ENCODE measurements around the gene C2orf74. TPM values are rescaled to one million over a fixed set of nuclear protein-coding genes. Genes with fewer than 3 reads are reported as not detected.

C2orf74 gene
- total RNA-seq, 4 donors from 2014 or later = 27.1 to 40.3 (median 32.9) TPM

DNA sequence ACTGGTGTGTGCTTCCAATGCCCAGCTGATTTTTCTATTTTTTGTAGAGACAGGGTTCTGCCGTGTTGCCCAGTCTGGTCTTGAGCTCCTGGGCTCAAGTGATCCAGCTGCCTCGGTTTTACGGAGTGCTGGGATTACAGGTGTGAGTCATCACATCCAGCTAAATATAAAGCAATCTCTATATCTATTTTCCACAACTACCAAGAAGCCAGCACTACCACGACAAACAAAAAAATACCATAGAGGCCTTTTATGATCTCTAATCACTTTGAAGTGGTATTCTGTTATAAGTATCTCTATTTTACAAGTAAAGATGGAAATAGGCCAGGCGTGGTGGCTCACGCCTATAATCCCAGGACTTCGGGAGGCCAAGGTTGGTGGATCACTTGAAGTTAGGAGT is 34.7 kb downstream of the C2orf74 start:
- TF ChIP-seq, protein P1, sequence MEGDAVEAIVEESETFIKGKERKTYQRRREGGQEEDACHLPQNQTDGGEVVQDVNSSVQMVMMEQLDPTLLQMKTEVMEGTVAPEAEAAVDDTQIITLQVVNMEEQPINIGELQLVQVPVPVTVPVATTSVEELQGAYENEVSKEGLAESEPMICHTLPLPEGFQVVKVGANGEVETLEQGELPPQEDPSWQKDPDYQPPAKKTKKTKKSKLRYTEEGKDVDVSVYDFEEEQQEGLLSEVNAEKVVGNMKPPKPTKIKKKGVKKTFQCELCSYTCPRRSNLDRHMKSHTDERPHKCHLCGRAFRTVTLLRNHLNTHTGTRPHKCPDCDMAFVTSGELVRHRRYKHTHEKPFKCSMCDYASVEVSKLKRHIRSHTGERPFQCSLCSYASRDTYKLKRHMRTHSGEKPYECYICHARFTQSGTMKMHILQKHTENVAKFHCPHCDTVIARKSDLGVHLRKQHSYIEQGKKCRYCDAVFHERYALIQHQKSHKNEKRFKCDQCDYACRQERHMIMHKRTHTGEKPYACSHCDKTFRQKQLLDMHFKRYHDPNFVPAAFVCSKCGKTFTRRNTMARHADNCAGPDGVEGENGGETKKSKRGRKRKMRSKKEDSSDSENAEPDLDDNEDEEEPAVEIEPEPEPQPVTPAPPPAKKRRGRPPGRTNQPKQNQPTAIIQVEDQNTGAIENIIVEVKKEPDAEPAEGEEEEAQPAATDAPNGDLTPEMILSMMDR (IDR thresholded peaks at IDR 0.05; ENCODE audit: low read depth) = no peak

DNA sequence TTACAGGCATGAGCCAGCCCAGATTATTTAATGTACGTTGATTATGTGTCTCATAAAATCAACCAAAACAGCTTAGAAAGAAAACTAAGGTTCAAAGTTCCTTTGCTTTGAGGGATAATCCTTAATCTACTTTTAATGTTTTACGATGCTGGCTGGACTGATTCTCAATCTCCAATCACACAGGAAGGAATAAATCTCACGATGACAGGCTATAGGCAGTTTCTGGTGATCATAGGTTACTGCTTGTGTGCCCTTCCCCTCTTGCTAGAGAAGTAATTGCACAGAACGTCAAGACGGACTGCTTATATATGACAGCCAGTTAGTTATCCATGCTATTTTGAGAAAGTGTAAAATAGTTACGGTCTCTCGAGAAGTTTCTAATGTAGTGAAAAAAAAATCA is 43.1 kb downstream of the C2orf74 start:
- TF ChIP-seq, protein P1 (IDR thresholded peaks at IDR 0.05; ENCODE audit: low read depth) = no peak

DNA sequence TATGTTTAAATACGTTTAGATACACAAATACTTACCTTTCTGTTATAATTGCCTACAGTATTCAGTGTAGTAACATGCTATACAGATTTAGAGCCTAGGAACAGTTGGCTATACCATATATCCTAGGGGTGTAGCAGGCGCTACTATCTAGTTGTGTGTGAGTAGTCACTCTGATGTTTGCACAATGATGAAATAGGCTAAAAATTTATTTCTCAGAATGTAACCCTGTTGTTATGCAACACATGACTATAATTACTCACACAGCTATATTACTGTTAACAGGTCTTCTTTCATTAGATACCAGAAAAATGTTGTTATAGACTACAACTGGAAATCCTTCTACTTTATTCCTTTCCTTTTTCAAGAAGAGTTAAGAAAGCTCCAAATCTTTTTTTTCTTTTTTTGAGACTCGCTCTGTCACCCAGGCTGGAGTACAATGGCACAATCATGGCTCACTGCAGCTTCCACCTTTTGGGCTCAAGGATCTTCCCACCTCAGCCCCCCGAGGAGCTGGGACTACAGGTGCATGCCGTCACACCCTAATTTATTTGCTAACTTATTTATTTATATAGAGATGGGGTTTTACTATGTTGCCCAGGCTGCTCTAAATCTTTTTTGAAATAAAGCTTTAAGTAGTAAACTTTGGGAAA is 48.5 kb downstream of the C2orf74 start:
- TF ChIP-seq, protein P1 (IDR thresholded peaks at IDR 0.05; ENCODE audit: low read depth) = no peak

DNA sequence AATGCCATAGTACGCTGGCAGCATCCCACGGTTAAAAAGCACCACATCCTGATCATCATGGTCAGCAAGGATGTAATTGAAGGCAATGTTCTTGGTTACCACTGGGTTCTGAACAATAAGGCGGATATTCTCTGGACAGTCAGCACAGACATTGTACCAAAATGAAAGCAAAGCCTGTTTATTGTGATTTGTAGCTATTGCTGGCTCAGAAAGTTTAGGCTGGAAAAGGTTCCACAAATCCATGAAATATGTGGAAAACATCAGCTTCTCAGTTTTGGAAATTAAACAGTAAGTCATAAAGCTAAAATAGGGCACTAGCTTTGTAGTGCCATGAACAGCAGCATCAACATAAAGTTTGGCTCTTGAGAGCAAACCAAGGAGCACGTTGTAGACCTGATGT is 52.2 kb downstream of the C2orf74 start:
- TF ChIP-seq, protein P1 (IDR thresholded peaks at IDR 0.05; ENCODE audit: low read depth) = no peak

Other genes starting within 250 kb of the C2orf74 start
- 10 to 100 TPM; 18.6 to 28.7 (median 23.4) TPM for gene PEX13, start 144.5 kb upstream of the C2orf74 start, total RNA-seq
- gene PUS10, start 143.9 kb upstream of the C2orf74 start, total RNA-seq = 1 to 10 TPM; 3.4 to 9.2 (median 8.1) TPM
- 10 to 100 TPM; 10.7 to 12.6 (median 12.3) TPM for gene SANBR, start 96.3 kb upstream of the C2orf74 start, total RNA-seq